ENCODE data around the gene RALA. TPM values are rescaled to one million over a fixed set of nuclear protein-coding genes. Genes with fewer than 3 reads are reported as not detected.

Gene RALA
- total RNA-seq, 4 donors from 2014 or later: 18.3 to 29.7 (median 20.0) TPM

DNA sequence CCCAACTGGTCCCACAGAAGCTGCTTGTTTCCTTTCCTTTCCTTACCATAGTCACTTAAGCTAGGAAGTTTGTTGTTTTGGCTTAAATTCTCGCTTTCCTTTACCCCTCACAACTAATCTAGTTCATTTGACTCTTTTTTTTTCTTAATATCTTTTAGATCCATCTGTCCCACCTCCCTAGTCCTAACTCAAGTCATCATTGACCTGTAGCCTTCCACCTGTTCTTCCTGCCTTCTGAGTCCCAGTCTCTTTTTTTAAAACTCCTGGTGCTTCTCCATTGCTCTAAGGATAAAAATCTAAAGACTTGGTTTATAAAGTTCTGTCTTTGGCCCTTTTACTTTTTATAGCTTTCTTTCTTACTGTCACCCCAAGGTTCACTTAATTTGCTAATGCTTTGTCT lies 47.6 kb downstream of the RALA start:
- WGBS, 2 donors: 41 to 92% methylated on average over 1 of the region's 1 CpG
- H3K27me3 ChIP-seq: no peaks in the 10 kb centered on the region
- no peaks in the 10 kb centered on the region for H3K9me3 ChIP-seq
- TF ChIP-seq, protein P1, sequence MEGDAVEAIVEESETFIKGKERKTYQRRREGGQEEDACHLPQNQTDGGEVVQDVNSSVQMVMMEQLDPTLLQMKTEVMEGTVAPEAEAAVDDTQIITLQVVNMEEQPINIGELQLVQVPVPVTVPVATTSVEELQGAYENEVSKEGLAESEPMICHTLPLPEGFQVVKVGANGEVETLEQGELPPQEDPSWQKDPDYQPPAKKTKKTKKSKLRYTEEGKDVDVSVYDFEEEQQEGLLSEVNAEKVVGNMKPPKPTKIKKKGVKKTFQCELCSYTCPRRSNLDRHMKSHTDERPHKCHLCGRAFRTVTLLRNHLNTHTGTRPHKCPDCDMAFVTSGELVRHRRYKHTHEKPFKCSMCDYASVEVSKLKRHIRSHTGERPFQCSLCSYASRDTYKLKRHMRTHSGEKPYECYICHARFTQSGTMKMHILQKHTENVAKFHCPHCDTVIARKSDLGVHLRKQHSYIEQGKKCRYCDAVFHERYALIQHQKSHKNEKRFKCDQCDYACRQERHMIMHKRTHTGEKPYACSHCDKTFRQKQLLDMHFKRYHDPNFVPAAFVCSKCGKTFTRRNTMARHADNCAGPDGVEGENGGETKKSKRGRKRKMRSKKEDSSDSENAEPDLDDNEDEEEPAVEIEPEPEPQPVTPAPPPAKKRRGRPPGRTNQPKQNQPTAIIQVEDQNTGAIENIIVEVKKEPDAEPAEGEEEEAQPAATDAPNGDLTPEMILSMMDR (IDR thresholded peaks at IDR 0.05): no peak
- no peak for TF ChIP-seq POLR2A (IDR thresholded peaks at IDR 0.05)
- H3K4me3 ChIP-seq (replicated peaks in 1 of 3): no peak overlapping the region
- no peaks in the 10 kb centered on the region for H3K4me1 ChIP-seq
- H3K27ac ChIP-seq: no peak overlapping the region
- intact Hi-C loops (cut with DNase I): no loop called here
- DNase-seq: no peak
- H3K36me3 ChIP-seq: no peaks in the 10 kb centered on the region

DNA sequence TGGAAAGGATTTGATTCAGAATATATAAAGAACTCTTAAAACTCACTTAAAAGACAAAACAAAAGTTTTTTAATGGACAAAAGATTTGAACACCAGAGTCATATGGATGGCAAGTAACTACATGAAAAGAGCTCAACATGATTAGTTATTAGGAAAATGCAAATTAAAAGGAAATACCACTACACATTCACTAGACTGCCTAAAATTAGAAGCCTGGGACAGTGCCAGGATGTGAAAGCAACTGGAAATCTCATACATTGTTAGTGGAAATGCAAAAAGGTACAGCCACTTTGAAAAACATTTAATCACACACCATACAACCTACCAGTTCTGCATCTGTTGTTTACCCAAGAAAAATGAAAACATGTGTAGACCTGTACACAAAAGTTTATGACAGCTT lies 48.8 kb downstream of the RALA start:
- H3K27ac ChIP-seq: no peak overlapping the region
- no peak for TF ChIP-seq POLR2A (IDR thresholded peaks at IDR 0.05)
- TF ChIP-seq, protein P1 (IDR thresholded peaks at IDR 0.05): no peak

GRCh38 chr7:39673868-39674267 lies 50.5 kb downstream of the RALA start:
- 98 to 99% methylated on average over 3 of the region's 3 CpGs for WGBS, 2 donors
- H3K4me1 ChIP-seq: no peaks in the 10 kb centered on the region
- no peak overlapping the region for H3K27ac ChIP-seq

More for the DNA sequence above, 48.8 kb downstream of the RALA start:
- intact Hi-C loops (cut with DNase I): no loop called here
- H3K36me3 ChIP-seq: no peaks in the 10 kb centered on the region
- no peak for DNase-seq
- no peaks in the 10 kb centered on the region for H3K9me3 ChIP-seq
- H3K27me3 ChIP-seq: no peaks in the 10 kb centered on the region
- no peak overlapping the region for H3K4me3 ChIP-seq (replicated peaks in 1 of 3)
- no peaks in the 10 kb centered on the region for H3K4me1 ChIP-seq

DNA sequence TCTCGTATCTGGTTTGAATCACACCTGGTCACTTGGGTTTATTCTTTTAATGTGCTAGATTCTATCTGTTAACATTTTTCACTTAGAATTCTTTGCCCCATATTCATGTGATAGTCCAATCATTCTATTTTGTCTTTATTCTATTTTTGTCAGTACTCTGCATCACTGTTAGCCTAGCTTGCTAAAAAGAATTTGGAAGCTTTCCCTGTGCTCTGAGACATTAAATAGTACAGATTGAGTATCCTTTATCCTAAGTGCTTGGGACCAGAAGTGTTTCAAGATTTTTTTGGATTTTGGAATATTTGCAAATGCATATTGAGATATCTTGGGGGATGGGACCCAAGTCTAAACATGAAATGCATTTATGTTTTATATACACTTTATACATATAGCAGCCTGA lies 51.0 kb downstream of the RALA start:
- no peaks in the 10 kb centered on the region for H3K36me3 ChIP-seq
- DNase-seq: no peak
- intact Hi-C loops (cut with DNase I): no loop called here
- H3K27me3 ChIP-seq: no peaks in the 10 kb centered on the region
- WGBS, 2 donors: 92 to 100% methylated on average over 1 of the region's 1 CpG
- TF ChIP-seq POLR2A (IDR thresholded peaks at IDR 0.05): no peak
- TF ChIP-seq, protein P1 (IDR thresholded peaks at IDR 0.05): no peak
- no peaks in the 10 kb centered on the region for H3K4me1 ChIP-seq
- no peak overlapping the region for H3K27ac ChIP-seq
- H3K9me3 ChIP-seq: no peaks in the 10 kb centered on the region
- no peak overlapping the region for H3K4me3 ChIP-seq (replicated peaks in 1 of 3)

More at GRCh38 chr7:39673868-39674267, 50.5 kb downstream of the RALA start:
- TF ChIP-seq POLR2A (IDR thresholded peaks at IDR 0.05): no peak
- TF ChIP-seq, protein P1 (IDR thresholded peaks at IDR 0.05): no peak
- Histone ChIP-seq H3K36me3 (no peaks in the 10 kb centered on the region), H3K27me3 (no peaks in the 10 kb centered on the region), H3K4me3 (replicated peaks in 1 of 3) (no peak overlapping the region), H3K9me3 (no peaks in the 10 kb centered on the region)
- DNase-seq: no peak
- intact Hi-C loops (cut with DNase I): no loop called here

DNA sequence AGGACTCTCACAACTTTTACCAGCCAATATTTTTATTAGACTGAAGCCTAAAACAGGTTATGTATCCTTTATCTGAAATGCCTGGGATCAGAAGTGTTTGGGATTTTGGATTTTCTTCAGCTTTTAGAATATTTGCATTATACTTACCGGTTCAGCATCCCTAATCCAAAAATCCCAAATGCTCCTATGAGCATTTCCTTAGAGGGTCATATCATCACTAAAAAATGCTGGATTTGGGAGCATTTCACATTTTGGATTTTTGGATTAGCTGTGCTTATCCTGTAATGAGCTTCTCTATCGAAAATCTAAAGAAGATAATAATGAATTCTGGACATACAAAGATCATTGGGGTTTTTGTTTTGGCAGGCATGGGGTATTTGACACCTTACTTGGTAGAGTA lies 53.0 kb downstream of the RALA start:
- 84 to 89% methylated on average over 2 of the region's 2 CpGs for WGBS, 2 donors

More for the DNA sequence above, 53.0 kb downstream of the RALA start:
- DNase-seq: no peak
- intact Hi-C loops (cut with DNase I): no loop called here
- Histone ChIP-seq H3K4me1 (no peaks in the 10 kb centered on the region), H3K4me3 (replicated peaks in 1 of 3) (no peak overlapping the region), H3K27me3 (no peaks in the 10 kb centered on the region), H3K27ac (no peak overlapping the region), H3K9me3 (no peaks in the 10 kb centered on the region), H3K36me3 (no peaks in the 10 kb centered on the region)
- no peak for TF ChIP-seq POLR2A (IDR thresholded peaks at IDR 0.05)
- TF ChIP-seq, protein P1 (IDR thresholded peaks at IDR 0.05): no peak

Measured in thyroid gland (tissue), 4 donors.